ENCODE measurements around the gene MYORG.
"Not testable (repeated sequence)": the region's sequence is repeated elsewhere in the genome, so short reads cannot be mapped to it uniquely, and the experiment has no call there.

Gene MYORG

GRCh38 chr9:34368796-34369195 is 7.9 kb downstream of the MYORG start:
- not testable (repeated sequence) for DNase-seq

- not testable (repeated sequence) for DNase-seq
These were observed 8.8 kb downstream of the MYORG start for GRCh38 chr9:34367751-34368410.

GRCh38 chr9:34366365-34366764 is 10.3 kb downstream of the MYORG start:
- DNase-seq: no peak

- no peak for DNase-seq
These were observed 11.4 kb downstream of the MYORG start for GRCh38 chr9:34365282-34365681.

GRCh38 chr9:34363619-34364351 is 12.9 kb downstream of the MYORG start:
- no peak for DNase-seq

- DNase-seq: no peak
These were observed 14.0 kb downstream of the MYORG start for GRCh38 chr9:34362614-34363214.

- not testable (repeated sequence) for DNase-seq
These were observed 23.7 kb downstream of the MYORG start for GRCh38 chr9:34352957-34353356.

- not testable (repeated sequence) for DNase-seq
These were observed 24.5 kb downstream of the MYORG start for GRCh38 chr9:34352122-34352652.

GRCh38 chr9:34349324-34349723 is 27.4 kb downstream of the MYORG start:
- no peak for DNase-seq

GRCh38 chr9:34347800-34348158 is 28.9 kb downstream of the MYORG start:
- DNase-seq: no peak

GRCh38 chr9:34346873-34347799 is 29.6 kb downstream of the MYORG start:
- no peak for DNase-seq

GRCh38 chr9:34343605-34344004 is 33.1 kb downstream of the MYORG start:
- no peak for DNase-seq

GRCh38 chr9:34343090-34343489 is 33.6 kb downstream of the MYORG start:
- DNase-seq: no peak

- no peak for DNase-seq
These were observed 34.9 kb downstream of the MYORG start for GRCh38 chr9:34341659-34342295.

- DNase-seq: no peak
These were observed 37.9 kb downstream of the MYORG start for GRCh38 chr9:34338665-34339385.

GRCh38 chr9:34338079-34338478 is 38.6 kb downstream of the MYORG start:
- DNase-seq: not testable (repeated sequence)

GRCh38 chr9:34337403-34337802 is 39.3 kb downstream of the MYORG start:
- DNase-seq: no peak

- DNase-seq: no peak
These were observed 41.3 kb downstream of the MYORG start for GRCh38 chr9:34335376-34335775.

GRCh38 chr9:34334916-34335315 is 41.8 kb downstream of the MYORG start:
- DNase-seq: no peak

- DNase-seq: no peak
These were observed 42.3 kb downstream of the MYORG start for GRCh38 chr9:34334337-34334824.

- DNase-seq: no peak
These were observed 42.9 kb downstream of the MYORG start for GRCh38 chr9:34333836-34334235.

Data from stimulated activated CD4-positive, alpha-beta T cell treated with anti-CD3 and anti-CD28 coated beads, Interleukin-4, amount 100 ng/mL, for 4 hours (primary cell).